AG04450 (cell line): ENCODE data around the gene ELK4. TPM values are rescaled to one million over a fixed set of nuclear protein-coding genes. Genes with fewer than 3 reads are reported as not detected.

Experiments
- CTCF ChIA-PET: fragments of 300-600, 350-600 bp; formaldehyde crosslinking; extraction: SDS; loops from one replicate; lab custom pipeline; 2022; ENCODE audit warnings: antibody characterized with exemption, inconsistent platforms; lab: Charles Lee
- POLR2A ChIA-PET: fragments of 350-600 bp; formaldehyde crosslinking; extraction: SDS; loops from one replicate; lab custom pipeline; 2021; ENCODE audit warnings: antibody characterized with exemption, inconsistent platforms; lab: Yijun Ruan, JAX
- DNase-seq: peaks from one replicate; pipeline ENCODE4 v3.0.0-alpha.2; 2011; ENCODE audit warnings: low read depth, low spot score
- H3K27ac ChIP-seq: one replicate; pipeline ENCODE4 v1.5.1; 2012; ENCODE audit warnings: low read depth, low read length, control low read depth
- H3K27me3 ChIP-seq: one replicate; pipeline ENCODE4 v1.6.0; 2012; ENCODE audit warnings: low read length; ENCODE audit not compliant: control insufficient read depth, insufficient read depth
- H3K4me3 ChIP-seq: 2 replicates; pipeline ENCODE4 v1.5.1; 2011; ENCODE audit warnings: mild to moderate bottlenecking, low read depth, low read length, control low read depth
- H3K9me3 ChIP-seq: 2 replicates; pipeline ENCODE4 v1.5.1; 2012; ENCODE audit warnings: low read length; ENCODE audit not compliant: control insufficient read depth, insufficient read depth
- CTCF ChIP-seq: IDR thresholded peaks from 2 replicates; pipeline ENCODE4 v1.5.1; 2011; ENCODE audit warnings: low read depth, low read length, control low read depth, inconsistent platforms
- polyA plus RNA-seq: library from polyadenylated mRNA; depleted of rRNA; stranded (reverse); fragments of >200 nt; gene quantifications from 2 replicates; pipeline ENCODE4 v1.2.3, GENCODE V29; 2011

The ELK4 gene
- polyA plus RNA-seq, 1 experiment = 8.6 TPM

- ChIA-PET POLR2A (no interaction called here), CTCF (interaction anchor here (1.5 to 1.7 kb wide), 2 partner anchors 28 to 91 kb away, joined by 3 to 5 read pairs; no protein-coding TSS in a partner anchor)
- Histone ChIP-seq H3K4me3 (no peak overlapping the region), H3K27ac (no peak overlapping the region), H3K9me3 (no peaks in the 10 kb centered on the region), H3K27me3 (no peaks in the 10 kb centered on the region)
- no peak for TF ChIP-seq CTCF
- no peak for DNase-seq
Measured at GRCh38 chr1:205620269-205620668, 11.5 kb downstream of the ELK4 start.

DNA sequence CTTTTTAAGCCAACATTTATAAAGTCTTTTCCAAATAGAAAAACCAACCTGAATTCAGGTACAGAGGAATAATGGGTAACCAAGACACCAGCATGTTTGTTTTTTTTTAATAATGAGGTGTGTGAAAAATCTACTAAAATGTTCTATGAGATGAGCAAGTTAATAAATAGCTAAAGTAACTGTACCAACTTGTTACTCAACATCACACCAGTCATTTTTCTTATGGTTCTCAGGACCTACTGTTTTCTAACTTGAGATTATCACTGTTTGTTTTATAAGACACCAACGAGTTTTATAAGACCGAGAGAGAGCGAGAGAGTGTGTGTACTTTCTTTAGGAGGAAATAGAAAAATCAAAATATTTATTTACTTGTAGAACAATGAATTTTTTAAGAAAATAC, 12.4 kb downstream of the ELK4 start:
- H3K9me3 ChIP-seq = no peaks in the 10 kb centered on the region
- POLR2A ChIA-PET = no interaction called here
- DNase-seq = no peak
- no peak overlapping the region for H3K4me3 ChIP-seq
- no peak overlapping the region for H3K27ac ChIP-seq
- CTCF ChIA-PET = no interaction called here
- H3K27me3 ChIP-seq = no peaks in the 10 kb centered on the region
- TF ChIP-seq CTCF = no peak

DNA sequence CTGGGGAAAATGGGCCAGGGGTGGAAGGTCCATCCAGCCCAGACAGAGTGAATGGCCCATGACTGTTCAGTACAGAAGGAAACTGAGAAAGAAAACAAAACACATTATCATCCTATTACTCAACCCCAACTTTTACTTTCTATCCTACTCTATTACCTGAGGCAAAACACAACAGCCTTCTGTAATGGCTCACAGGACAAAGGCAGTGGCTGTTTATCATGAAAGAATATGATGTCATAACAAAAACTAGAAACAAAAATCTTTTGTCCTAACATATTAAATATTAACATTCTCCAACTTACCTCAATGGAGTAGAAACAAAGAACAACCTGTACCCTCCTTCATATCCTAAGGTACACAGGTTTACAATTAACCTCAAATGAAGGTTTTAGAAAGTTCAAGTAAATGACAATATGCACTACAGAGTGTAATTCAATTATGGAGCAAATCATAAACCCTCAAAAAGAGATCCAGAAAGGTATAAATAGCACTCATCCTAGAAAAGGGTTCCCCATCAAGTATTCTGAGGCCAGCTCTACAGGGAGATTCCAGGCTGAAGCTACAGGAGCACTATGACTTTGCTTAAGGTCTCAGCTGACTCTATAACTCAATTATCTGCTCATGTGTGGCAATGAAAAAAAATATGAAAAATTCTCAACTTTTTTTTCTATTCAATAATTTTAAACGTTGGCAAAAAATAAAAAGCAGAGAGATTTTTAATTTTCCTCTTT, 15.1 kb downstream of the ELK4 start:
- no peaks in the 10 kb centered on the region for H3K9me3 ChIP-seq
- no peak for TF ChIP-seq CTCF
- POLR2A ChIA-PET = no interaction called here
- no peaks in the 10 kb centered on the region for H3K27me3 ChIP-seq
- DNase-seq = no peak
- no peak overlapping the region for H3K27ac ChIP-seq
- no peak overlapping the region for H3K4me3 ChIP-seq
- CTCF ChIA-PET = interaction anchor here (0.9 kb wide), 1 partner anchor 43 kb away, joined by 3 read pairs; no protein-coding TSS in a partner anchor

DNA sequence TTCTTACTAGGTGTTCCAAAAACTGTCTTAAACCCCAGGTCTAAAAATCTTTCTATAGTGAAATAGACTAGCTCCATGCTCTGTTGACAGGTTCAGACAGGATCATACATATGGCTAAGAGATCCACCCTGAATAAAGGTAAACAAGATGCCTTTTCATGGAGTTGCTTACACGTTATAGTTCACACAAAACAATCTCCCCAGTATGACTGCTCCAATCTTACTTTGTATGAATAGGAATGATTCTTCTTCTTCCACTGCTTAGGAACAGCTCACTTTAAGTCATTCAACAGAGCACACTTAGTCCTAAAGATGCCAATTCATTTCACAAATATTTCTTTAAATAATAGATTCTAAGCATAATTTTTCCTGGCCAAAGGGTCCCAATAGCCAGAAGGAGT, 16.0 kb downstream of the ELK4 start:
- Histone ChIP-seq H3K27ac (no peak overlapping the region), H3K27me3 (no peaks in the 10 kb centered on the region), H3K4me3 (no peak overlapping the region), H3K9me3 (no peaks in the 10 kb centered on the region)
- no peak for DNase-seq
- TF ChIP-seq CTCF = no peak
- CTCF ChIA-PET = interaction anchor here (0.9 to 1.1 kb wide), 3 partner anchors 15 to 91 kb away, joined by 3 to 5 read pairs (median 4); no protein-coding TSS in a partner anchor
- POLR2A ChIA-PET = no interaction called here

- H3K27ac ChIP-seq = no peak overlapping the region
- ChIA-PET CTCF (interaction anchor here (1.0 kb wide), 1 partner anchor 13 kb away, joined by 3 read pairs; no protein-coding TSS in a partner anchor), POLR2A (no interaction called here)
- H3K27me3 ChIP-seq = no peaks in the 10 kb centered on the region
- no peak for DNase-seq
- no peaks in the 10 kb centered on the region for H3K9me3 ChIP-seq
- no peak for TF ChIP-seq CTCF
- no peak overlapping the region for H3K4me3 ChIP-seq
Measured at GRCh38 chr1:205613854-205614412, 17.9 kb downstream of the ELK4 start.
